Keratinocyte (primary cell): ENCODE measurements around the gene IGFL4.

Source experiments
- EZH2 ChIP-seq: IDR thresholded peaks from one replicate; pipeline ENCODE4 v1.6.1; 2012; ENCODE audit warnings: inconsistent platforms, mild to moderate bottlenecking, low read length, moderate library complexity
- TF ChIP-seq, protein P1 (sequence below), 3 experiments: IDR thresholded peaks in 1 of 3; conservative IDR thresholded peaks in 1 of 3; optimal IDR thresholded peaks in 1 of 3; 2 replicates in 2 of 3; 3 replicates in 1 of 3; pipeline versions ENCODE3 to v1.5.1; 2011; ENCODE audit warnings: low read length in 3 of 3, mild to moderate bottlenecking in 3 of 3, moderate library complexity in 2 of 3, control low read depth in 1 of 3, inconsistent platforms in 1 of 3; ENCODE audit not compliant: insufficient read depth in 2 of 3; ENCODE audit errors: extremely low read depth in 1 of 3

DNA sequence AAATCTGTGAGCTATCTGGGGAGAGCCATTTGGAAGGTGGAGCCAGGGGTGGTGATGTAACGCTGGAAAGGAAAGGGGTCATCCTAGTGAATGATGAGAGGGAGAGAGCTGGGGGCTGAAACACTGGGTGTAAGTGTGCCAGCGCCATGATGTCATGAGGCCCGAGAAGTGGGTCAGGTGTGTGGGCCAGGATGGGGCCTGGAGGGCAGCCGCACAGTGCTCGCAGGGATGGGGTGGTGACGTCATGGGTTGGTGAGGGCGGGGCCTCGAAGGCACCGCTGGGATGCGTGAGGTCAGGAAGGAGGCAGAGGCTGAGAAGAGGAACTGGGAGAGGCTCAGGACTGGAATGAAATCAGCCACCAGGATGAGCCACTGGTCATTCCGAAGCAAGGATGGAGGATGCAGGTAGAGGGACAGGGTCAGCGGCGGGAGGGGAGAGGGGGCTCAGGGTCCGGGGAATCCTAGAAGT lies 41.1 kb downstream of the IGFL4 start:
- TF ChIP-seq, protein P1, sequence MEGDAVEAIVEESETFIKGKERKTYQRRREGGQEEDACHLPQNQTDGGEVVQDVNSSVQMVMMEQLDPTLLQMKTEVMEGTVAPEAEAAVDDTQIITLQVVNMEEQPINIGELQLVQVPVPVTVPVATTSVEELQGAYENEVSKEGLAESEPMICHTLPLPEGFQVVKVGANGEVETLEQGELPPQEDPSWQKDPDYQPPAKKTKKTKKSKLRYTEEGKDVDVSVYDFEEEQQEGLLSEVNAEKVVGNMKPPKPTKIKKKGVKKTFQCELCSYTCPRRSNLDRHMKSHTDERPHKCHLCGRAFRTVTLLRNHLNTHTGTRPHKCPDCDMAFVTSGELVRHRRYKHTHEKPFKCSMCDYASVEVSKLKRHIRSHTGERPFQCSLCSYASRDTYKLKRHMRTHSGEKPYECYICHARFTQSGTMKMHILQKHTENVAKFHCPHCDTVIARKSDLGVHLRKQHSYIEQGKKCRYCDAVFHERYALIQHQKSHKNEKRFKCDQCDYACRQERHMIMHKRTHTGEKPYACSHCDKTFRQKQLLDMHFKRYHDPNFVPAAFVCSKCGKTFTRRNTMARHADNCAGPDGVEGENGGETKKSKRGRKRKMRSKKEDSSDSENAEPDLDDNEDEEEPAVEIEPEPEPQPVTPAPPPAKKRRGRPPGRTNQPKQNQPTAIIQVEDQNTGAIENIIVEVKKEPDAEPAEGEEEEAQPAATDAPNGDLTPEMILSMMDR (optimal IDR thresholded peaks at IDR 0.05 in 1 of 3, IDR thresholded peaks at IDR 0.05 in 1 of 3, conservative IDR thresholded peaks at IDR 0.05 in 1 of 3; ENCODE audit: extremely low read depth in 1 of 3, insufficient read depth in 2 of 3, low read length in 3 of 3): no peak
- no peak for TF ChIP-seq EZH2
